Glutamatergic neuron (in vitro differentiated cells): ENCODE data around the gene CCDC91. TPM values are rescaled to one million over a fixed set of nuclear protein-coding genes. Genes with fewer than 3 reads are reported as not detected.
"Not testable (repeated sequence)": the region's sequence is repeated elsewhere in the genome, so short reads cannot be mapped to it uniquely, and the experiment has no call there.

ENCODE experiments used
- DNase-seq: peaks from one replicate; pipeline ENCODE4 v3.0.0; 2022
- H3K27ac Mint-ChIP-seq: one replicate; pipeline ENCODE4 v1.8.0; 2020; ENCODE audit warnings: mild to moderate bottlenecking, mixed read lengths, inconsistent platforms; ENCODE audit not compliant: unreplicated experiment
- H3K27me3 Mint-ChIP-seq: one replicate; pipeline ENCODE4 v1.8.0; 2020; ENCODE audit warnings: mild to moderate bottlenecking, moderate library complexity, mixed read lengths, inconsistent platforms; ENCODE audit not compliant: unreplicated experiment
- H3K36me3 Mint-ChIP-seq: one replicate; pipeline ENCODE4 v1.8.0; 2020; ENCODE audit warnings: mild to moderate bottlenecking, mixed read lengths, inconsistent platforms; ENCODE audit not compliant: unreplicated experiment
- H3K4me1 Mint-ChIP-seq: one replicate; pipeline ENCODE4 v1.8.0; 2020; ENCODE audit warnings: mild to moderate bottlenecking, low read depth, mixed read lengths, inconsistent platforms; ENCODE audit not compliant: unreplicated experiment
- H3K4me3 Mint-ChIP-seq: one replicate; pipeline ENCODE4 v1.8.0; 2020; ENCODE audit warnings: mild to moderate bottlenecking, mixed read lengths, inconsistent platforms; ENCODE audit not compliant: unreplicated experiment
- H3K9me3 Mint-ChIP-seq: one replicate; pipeline ENCODE4 v1.8.0; 2020; ENCODE audit warnings: mild to moderate bottlenecking, moderate library complexity, mixed read lengths, inconsistent platforms; ENCODE audit not compliant: unreplicated experiment
- CTCF ChIP-seq: fragments of 200-600 bp; sonication (generic); IDR thresholded peaks from one replicate; pipeline ENCODE4 v1.5.0; 2021; ENCODE audit not compliant: partially characterized antibody, unreplicated experiment
- total RNA-seq: library from RNA; stranded (reverse); fragmentation: NEBNext Ultra II Directional; extraction: Animal tissue kit (Norgen Biotek cat#: 25700); gene quantifications from one replicate; pipeline ENCODE4 v1.2.1, GENCODE V29; 2021; ENCODE audit not compliant: unreplicated experiment

The CCDC91 gene
- total RNA-seq, 1 donor from 2014 or later: 37.3 TPM

GRCh38 chr12:28248555-28249145 lies 58.4 kb downstream of the CCDC91 start:
- Mint-ChIP-seq H3K27ac (no peak overlapping the region), H3K36me3 (peaks cover 4% of the 10 kb centered on the region), H3K27me3 (peaks cover 2% of the 10 kb centered on the region), H3K9me3 (no peaks in the 10 kb centered on the region), H3K4me3 (no peak overlapping the region), H3K4me1 (peaks cover 27% of the 10 kb centered on the region)
- TF ChIP-seq CTCF: no peak
- DNase-seq: no peak

GRCh38 chr12:28253161-28253641 lies 62.9 kb downstream of the CCDC91 start:
- TF ChIP-seq CTCF: no peak
- H3K27ac Mint-ChIP-seq: no peak overlapping the region
- no peaks in the 10 kb centered on the region for H3K36me3 Mint-ChIP-seq
- no peak overlapping the region for H3K4me3 Mint-ChIP-seq
- peaks cover 1% of the 10 kb centered on the region for H3K27me3 Mint-ChIP-seq
- H3K9me3 Mint-ChIP-seq: no peaks in the 10 kb centered on the region
- DNase-seq: no peak
- peaks cover 18% of the 10 kb centered on the region for H3K4me1 Mint-ChIP-seq

- H3K36me3 Mint-ChIP-seq: no peaks in the 10 kb centered on the region
- H3K4me1 Mint-ChIP-seq: no peaks in the 10 kb centered on the region
- no peaks in the 10 kb centered on the region for H3K9me3 Mint-ChIP-seq
- H3K4me3 Mint-ChIP-seq: no peak overlapping the region
- no peak overlapping the region for H3K27ac Mint-ChIP-seq
- TF ChIP-seq CTCF: no peak
- no peak for DNase-seq
- no peaks in the 10 kb centered on the region for H3K27me3 Mint-ChIP-seq
Measured at GRCh38 chr12:28257411-28257810, 67.2 kb downstream of the CCDC91 start.

- no peak overlapping the region for H3K4me3 Mint-ChIP-seq
- H3K4me1 Mint-ChIP-seq: no peaks in the 10 kb centered on the region
- no peak overlapping the region for H3K27ac Mint-ChIP-seq
- H3K9me3 Mint-ChIP-seq: no peaks in the 10 kb centered on the region
- H3K36me3 Mint-ChIP-seq: no peaks in the 10 kb centered on the region
- no peak for DNase-seq
- no peaks in the 10 kb centered on the region for H3K27me3 Mint-ChIP-seq
- TF ChIP-seq CTCF: no peak
Measured at GRCh38 chr12:28258998-28259397, 68.7 kb downstream of the CCDC91 start.

GRCh38 chr12:28265435-28266042 lies 75.3 kb downstream of the CCDC91 start:
- Mint-ChIP-seq H3K9me3 (no peaks in the 10 kb centered on the region), H3K36me3 (no peaks in the 10 kb centered on the region), H3K4me1 (no peaks in the 10 kb centered on the region), H3K27me3 (no peaks in the 10 kb centered on the region), H3K4me3 (no peak overlapping the region), H3K27ac (no peak overlapping the region)
- DNase-seq: no peak
- TF ChIP-seq CTCF: no peak

- H3K4me3 Mint-ChIP-seq, H3K9me3 Mint-ChIP-seq, H3K4me1 Mint-ChIP-seq: not testable (repeated sequence)
Measured at GRCh38 chr12:28267920-28268607, 77.8 kb downstream of the CCDC91 start.

More at GRCh38 chr12:28267920-28268607, 77.8 kb downstream of the CCDC91 start:
- peaks cover 11% of the 10 kb centered on the region for H3K36me3 Mint-ChIP-seq
- not testable (repeated sequence) for H3K27ac Mint-ChIP-seq, DNase-seq, H3K27me3 Mint-ChIP-seq
